ENCODE measurements around the gene PIGC. TPM values are rescaled to one million over a fixed set of nuclear protein-coding genes. Genes with fewer than 3 reads are reported as not detected.

PIGC gene
- total RNA-seq, 2 donors from 2014 or later: 24.0 to 24.3 TPM

DNA sequence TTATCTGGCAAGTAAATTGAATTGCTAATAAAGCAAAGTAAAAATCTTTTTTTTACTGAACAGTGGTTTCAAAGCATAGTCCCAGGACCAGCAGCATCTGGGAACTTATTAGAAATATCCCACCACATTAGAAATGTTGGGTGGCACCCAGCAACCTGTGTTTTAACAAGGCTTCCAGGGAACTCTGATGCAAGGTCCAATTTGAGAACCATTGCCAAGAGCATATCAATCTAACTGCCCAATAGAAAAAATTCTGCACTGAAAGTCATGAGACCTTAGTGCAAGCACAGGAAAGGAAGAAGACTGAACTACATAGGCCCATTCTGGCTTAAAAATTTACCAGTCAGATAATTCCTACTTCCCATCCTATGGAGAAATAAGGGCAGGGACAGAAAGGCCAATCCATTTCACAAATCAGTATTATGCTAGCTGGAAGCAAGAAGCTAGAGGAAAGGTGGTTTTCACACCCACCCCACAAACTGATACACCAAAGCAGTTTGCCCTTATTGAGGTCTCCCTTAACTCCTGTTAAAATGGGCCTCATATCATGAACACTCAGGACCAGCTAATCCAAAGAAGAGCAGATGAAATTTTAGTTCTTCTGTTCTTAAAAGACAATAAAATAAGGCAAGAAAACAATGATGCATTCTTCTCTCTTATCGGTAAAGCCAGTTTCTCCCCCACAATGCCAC lies 40.8 kb downstream of the PIGC start:
- Histone ChIP-seq H3K4me1 (ENCODE audit: control insufficient read depth, insufficient read depth, low read length) (no peaks in the 10 kb centered on the region), H3K4me3 (ENCODE audit: low read length) (no peak overlapping the region), H3K27ac (ENCODE audit: low read depth, low read length) (no peak overlapping the region), H3K27me3 (ENCODE audit: control insufficient read depth, insufficient read depth, low read length, poor library complexity, severe bottlenecking) (no peaks in the 10 kb centered on the region), H3K36me3 (ENCODE audit: control insufficient read depth, insufficient read depth, low read length) (no peaks in the 10 kb centered on the region), H3K9ac (ENCODE audit: extremely low read depth, low read length, poor library complexity, severe bottlenecking) (no peak overlapping the region), H3K9me3 (ENCODE audit: control insufficient read depth, low read length) (no peaks in the 10 kb centered on the region)
- TF ChIP-seq, protein P1, sequence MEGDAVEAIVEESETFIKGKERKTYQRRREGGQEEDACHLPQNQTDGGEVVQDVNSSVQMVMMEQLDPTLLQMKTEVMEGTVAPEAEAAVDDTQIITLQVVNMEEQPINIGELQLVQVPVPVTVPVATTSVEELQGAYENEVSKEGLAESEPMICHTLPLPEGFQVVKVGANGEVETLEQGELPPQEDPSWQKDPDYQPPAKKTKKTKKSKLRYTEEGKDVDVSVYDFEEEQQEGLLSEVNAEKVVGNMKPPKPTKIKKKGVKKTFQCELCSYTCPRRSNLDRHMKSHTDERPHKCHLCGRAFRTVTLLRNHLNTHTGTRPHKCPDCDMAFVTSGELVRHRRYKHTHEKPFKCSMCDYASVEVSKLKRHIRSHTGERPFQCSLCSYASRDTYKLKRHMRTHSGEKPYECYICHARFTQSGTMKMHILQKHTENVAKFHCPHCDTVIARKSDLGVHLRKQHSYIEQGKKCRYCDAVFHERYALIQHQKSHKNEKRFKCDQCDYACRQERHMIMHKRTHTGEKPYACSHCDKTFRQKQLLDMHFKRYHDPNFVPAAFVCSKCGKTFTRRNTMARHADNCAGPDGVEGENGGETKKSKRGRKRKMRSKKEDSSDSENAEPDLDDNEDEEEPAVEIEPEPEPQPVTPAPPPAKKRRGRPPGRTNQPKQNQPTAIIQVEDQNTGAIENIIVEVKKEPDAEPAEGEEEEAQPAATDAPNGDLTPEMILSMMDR (conservative IDR thresholded peaks at IDR 0.05): no peak
- Mint-ChIP-seq H3K4me3 (no peak overlapping the region), H3K9me3 (no peaks in the 10 kb centered on the region), H3K27ac (no peak overlapping the region), H3K36me3 (ENCODE audit: low read depth) (no peaks in the 10 kb centered on the region), H3K4me1 (peaks cover 11% of the 10 kb centered on the region), H3K27me3 (ENCODE audit: insufficient read depth) (no peaks in the 10 kb centered on the region)
- no peak for DNase-seq
- 98 to 100% methylated on average over 1 of the region's 1 CpG for WGBS, 2 experiments (ENCODE audit: insufficient coverage in 1 of 2, insufficient read length in 1 of 2)

DNA sequence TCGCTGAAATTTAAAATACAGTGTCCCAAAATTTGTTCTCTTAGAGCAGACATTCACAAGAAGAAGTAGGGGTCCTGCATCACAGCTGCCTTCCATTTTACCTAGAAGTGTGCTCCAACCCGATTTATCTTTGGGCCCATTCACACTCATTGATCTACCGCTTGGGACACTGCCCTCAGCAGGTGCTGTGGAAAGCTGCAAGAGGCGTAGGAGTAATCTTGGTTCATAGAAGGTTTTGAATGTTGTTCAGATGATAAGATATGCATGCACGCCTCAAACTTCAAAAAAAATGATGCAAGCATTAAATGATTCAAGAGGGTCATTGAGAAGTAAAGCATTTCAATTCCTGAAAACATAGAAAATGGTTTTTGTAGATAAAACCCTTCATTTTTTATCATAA lies 42.0 kb downstream of the PIGC start:
- H3K36me3 Mint-ChIP-seq (ENCODE audit: low read depth): no peaks in the 10 kb centered on the region

DNA sequence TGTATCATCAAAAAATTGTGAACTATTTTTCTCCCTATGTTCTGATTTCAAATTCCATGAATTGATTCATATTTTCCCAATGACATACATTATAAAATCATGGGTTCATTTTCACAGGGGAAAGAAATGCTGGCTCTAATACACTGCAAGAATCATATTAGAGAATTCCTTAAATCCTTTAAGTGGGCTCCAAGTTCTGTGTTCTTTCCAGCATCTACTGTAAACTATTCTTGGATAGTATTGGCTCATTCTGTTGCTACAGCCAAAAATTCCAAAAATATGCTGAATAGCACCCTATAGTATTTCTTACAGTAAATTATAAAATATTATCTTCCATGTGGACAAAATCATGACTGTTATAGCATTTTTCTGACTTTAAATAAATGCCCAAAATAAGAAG lies 42.4 kb downstream of the PIGC start:
- H3K4me3 Mint-ChIP-seq: no peak overlapping the region
- H3K9ac ChIP-seq (ENCODE audit: extremely low read depth, low read length, poor library complexity, severe bottlenecking): no peak overlapping the region
- H3K36me3 Mint-ChIP-seq (ENCODE audit: low read depth): no peaks in the 10 kb centered on the region
- no peaks in the 10 kb centered on the region for H3K9me3 ChIP-seq (ENCODE audit: control insufficient read depth, low read length)
- H3K9me3 Mint-ChIP-seq: no peaks in the 10 kb centered on the region
- no peaks in the 10 kb centered on the region for H3K4me1 ChIP-seq (ENCODE audit: control insufficient read depth, insufficient read depth, low read length)
- H3K27ac ChIP-seq (ENCODE audit: low read depth, low read length): no peak overlapping the region
- DNase-seq: no peak
- no peak overlapping the region for H3K4me3 ChIP-seq (ENCODE audit: low read length)
- H3K27me3 ChIP-seq (ENCODE audit: control insufficient read depth, insufficient read depth, low read length, poor library complexity, severe bottlenecking): no peaks in the 10 kb centered on the region
- no peaks in the 10 kb centered on the region for H3K27me3 Mint-ChIP-seq (ENCODE audit: insufficient read depth)
- TF ChIP-seq, protein P1 (conservative IDR thresholded peaks at IDR 0.05): no peak
- H3K27ac Mint-ChIP-seq: no peak overlapping the region
- peaks cover 11% of the 10 kb centered on the region for H3K4me1 Mint-ChIP-seq
- H3K36me3 ChIP-seq (ENCODE audit: control insufficient read depth, insufficient read depth, low read length): no peaks in the 10 kb centered on the region

More for the DNA sequence above, 42.0 kb downstream of the PIGC start:
- Mint-ChIP-seq H3K27me3 (ENCODE audit: insufficient read depth) (no peaks in the 10 kb centered on the region), H3K27ac (no peak overlapping the region), H3K4me3 (no peak overlapping the region), H3K9me3 (no peaks in the 10 kb centered on the region), H3K4me1 (peaks cover 11% of the 10 kb centered on the region)
- 77 to 81% methylated on average over 5 of the region's 5 CpGs for WGBS, 2 experiments (ENCODE audit: insufficient coverage in 1 of 2, insufficient read length in 1 of 2)
- H3K27ac ChIP-seq (ENCODE audit: low read depth, low read length): no peak overlapping the region
- no peaks in the 10 kb centered on the region for H3K27me3 ChIP-seq (ENCODE audit: control insufficient read depth, insufficient read depth, low read length, poor library complexity, severe bottlenecking)
- H3K36me3 ChIP-seq (ENCODE audit: control insufficient read depth, insufficient read depth, low read length): no peaks in the 10 kb centered on the region
- TF ChIP-seq, protein P1 (conservative IDR thresholded peaks at IDR 0.05): peak; percentile 79
- H3K4me3 ChIP-seq (ENCODE audit: low read length): no peak overlapping the region
- H3K9me3 ChIP-seq (ENCODE audit: control insufficient read depth, low read length): no peaks in the 10 kb centered on the region
- H3K9ac ChIP-seq (ENCODE audit: extremely low read depth, low read length, poor library complexity, severe bottlenecking): no peak overlapping the region
- H3K4me1 ChIP-seq (ENCODE audit: control insufficient read depth, insufficient read depth, low read length): no peaks in the 10 kb centered on the region
- peak; percentile 67 for DNase-seq
